ENCODE results near the gene LPP. TPM values are rescaled to one million over a fixed set of nuclear protein-coding genes. Genes with fewer than 3 reads are reported as not detected.

LPP gene
- total RNA-seq, 1 experiment from 2014 or later = 54.0 TPM

DNA sequence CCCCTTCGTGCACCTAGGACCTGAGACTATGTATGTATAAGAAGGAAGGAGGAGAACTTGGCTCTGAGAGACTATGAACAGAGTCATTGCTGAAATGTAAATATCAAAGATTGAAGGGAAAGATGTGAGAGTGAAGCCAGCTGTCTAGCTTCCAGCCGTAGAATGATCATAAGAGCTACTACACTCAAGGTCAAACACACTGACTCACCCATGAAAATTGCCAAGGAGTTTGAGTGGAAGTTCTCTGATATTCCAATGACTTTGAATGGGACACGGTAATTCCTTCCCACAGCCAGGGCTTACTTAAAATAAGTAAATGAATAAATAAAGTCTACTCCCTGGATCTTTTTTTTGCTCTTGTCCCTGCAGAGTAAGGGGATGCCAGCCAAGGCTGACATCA lies 618.9 kb downstream of the LPP start:
- Histone ChIP-seq H3K27me3 (ENCODE audit: insufficient read depth, low read length) (no peaks in the 10 kb centered on the region), H3K9me3 (ENCODE audit: control insufficient read depth in 1 of 2, insufficient read depth in 1 of 2, low read depth in 1 of 2, low read length in 2 of 2) (no peaks in the 10 kb centered on the region), H3K4me1 (ENCODE audit: control insufficient read depth in 1 of 2, insufficient read depth in 2 of 2, low read length in 2 of 2) (no peaks in the 10 kb centered on the region), H3K9ac (ENCODE audit: low read length) (no peak overlapping the region), H3K79me2 (ENCODE audit: insufficient read depth, low read length) (no peaks in the 10 kb centered on the region), H3K4me3 (replicated peaks in 1 of 2; ENCODE audit: low read depth in 1 of 2, low read length in 2 of 2) (no peak overlapping the region), H3K27ac (ENCODE audit: low read depth, low read length) (no peak overlapping the region), H3K4me2 (ENCODE audit: low read length) (no peak overlapping the region), H3K9me2 (ENCODE audit: insufficient read depth) (no peaks in the 10 kb centered on the region), H4K20me1 (ENCODE audit: insufficient read depth) (no peaks in the 10 kb centered on the region; the same call in 1 of the 2 replicates), H2AFZ (ENCODE audit: low read depth, low read length, poor library complexity, severe bottlenecking) (no peak overlapping the region), H3K36me3 (ENCODE audit: control insufficient read depth in 1 of 2, insufficient read depth in 2 of 2, low read length in 2 of 2) (no peaks in the 10 kb centered on the region)
- ChIA-PET RAD21 (ENCODE audit: low non-redundant PET in 1 of 2, low total read pairs in 2 of 2, uncharacterized antibody in 2 of 2, unreplicated experiment in 2 of 2) (no interaction called here), CTCF (no interaction called here), POLR2A (no interaction called here)
- no TSS peak for BruUV-seq (replicated peaks)
- intact Hi-C loops (cut with micrococcal nuclease) = no loop called here
- ATAC-seq (no peak), DNase-seq (ENCODE audit: low read depth, low spot score) (no peak)
- TF ChIP-seq SRF (IDR thresholded peaks at IDR 0.05; ENCODE audit: low read depth) = no peak
- TF ChIP-seq ZBTB33 (IDR thresholded peaks at IDR 0.05; ENCODE audit: extremely low read depth, insufficient replicate concordance, low read length) = no peak

DNA sequence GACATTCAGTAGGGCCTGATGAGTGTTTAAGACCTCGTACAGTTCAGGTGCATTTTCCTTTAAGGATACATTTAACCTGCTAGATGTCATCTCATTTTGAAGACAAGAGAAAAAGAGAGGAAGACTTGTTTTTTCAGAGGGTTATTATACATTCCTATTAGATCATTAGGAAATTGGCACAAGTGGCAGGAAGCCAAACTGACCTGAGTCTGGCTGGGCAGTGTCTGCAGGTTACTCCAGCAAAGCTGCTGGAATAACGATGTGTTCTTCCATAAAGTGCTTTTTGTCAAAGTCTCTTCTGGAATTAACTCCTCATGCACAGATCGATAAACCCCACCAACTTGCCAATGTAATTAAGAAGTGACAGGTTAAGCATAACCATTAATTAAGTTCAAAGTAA lies 621.5 kb downstream of the LPP start:
- Histone ChIP-seq H2AFZ (ENCODE audit: low read depth, low read length, poor library complexity, severe bottlenecking) (no peak overlapping the region), H3K4me2 (ENCODE audit: low read length) (no peak overlapping the region), H3K9ac (ENCODE audit: low read length) (no peak overlapping the region), H3K27me3 (ENCODE audit: insufficient read depth, low read length) (no peaks in the 10 kb centered on the region), H3K9me2 (ENCODE audit: insufficient read depth) (no peaks in the 10 kb centered on the region), H3K79me2 (ENCODE audit: insufficient read depth, low read length) (no peaks in the 10 kb centered on the region), H4K20me1 (ENCODE audit: insufficient read depth) (no peaks in the 10 kb centered on the region; the same call in 1 of the 2 replicates), H3K4me3 (replicated peaks in 1 of 2; ENCODE audit: low read depth in 1 of 2, low read length in 2 of 2) (no peak overlapping the region), H3K27ac (ENCODE audit: low read depth, low read length) (no peak overlapping the region), H3K9me3 (ENCODE audit: control insufficient read depth in 1 of 2, insufficient read depth in 1 of 2, low read depth in 1 of 2, low read length in 2 of 2) (no peaks in the 10 kb centered on the region), H3K36me3 (ENCODE audit: control insufficient read depth in 1 of 2, insufficient read depth in 2 of 2, low read length in 2 of 2) (no peaks in the 10 kb centered on the region), H3K4me1 (ENCODE audit: control insufficient read depth in 1 of 2, insufficient read depth in 2 of 2, low read length in 2 of 2) (no peaks in the 10 kb centered on the region)
- ChIA-PET CTCF (no interaction called here), RAD21 (ENCODE audit: low non-redundant PET in 1 of 2, low total read pairs in 2 of 2, uncharacterized antibody in 2 of 2, unreplicated experiment in 2 of 2) (no interaction called here), POLR2A (no interaction called here)
- DNase-seq (ENCODE audit: low read depth, low spot score) (no peak), ATAC-seq (no peak)
- no peak for TF ChIP-seq ZNF274 (IDR thresholded peaks at IDR 0.05; ENCODE audit: low read depth, low read length)
- TF ChIP-seq ELF1 (IDR thresholded peaks at IDR 0.05; ENCODE audit: borderline replicate concordance, low read depth) = no peak
- TF ChIP-seq CTCF (IDR thresholded peaks at IDR 0.05 in 2 of 3, conservative IDR thresholded peaks at IDR 0.05 in 1 of 3; ENCODE audit: borderline replicate concordance in 1 of 3, insufficient read depth in 1 of 3, low read depth in 2 of 3, low read length in 2 of 3) = no peak
- TF ChIP-seq SP1 (IDR thresholded peaks at IDR 0.05; ENCODE audit: low read depth) = no peak
- TF ChIP-seq FOSL1 (IDR thresholded peaks at IDR 0.05; ENCODE audit: low read depth) = no peak
- TF ChIP-seq CBX3 (IDR thresholded peaks at IDR 0.05; ENCODE audit: low read depth) = no peak
- intact Hi-C loops (cut with micrococcal nuclease) = no loop called here
- no TSS peak for BruUV-seq (replicated peaks)
